HG02840 (cell line): ENCODE data around the gene ZNF630.
"Not testable (repeated sequence)": the region's sequence is repeated elsewhere in the genome, so short reads cannot be mapped to it uniquely, and the experiment has no call there.

Source experiments
- ATAC-seq: cut with Tn5 transposase; IDR thresholded peaks from one replicate; pipeline ENCODE4 v1.9.1; 2021; ENCODE audit warnings: mild to moderate bottlenecking, moderate library complexity, moderate number of reproducible peaks; ENCODE audit not compliant: unreplicated experiment, low FRiP score

Gene ZNF630

DNA sequence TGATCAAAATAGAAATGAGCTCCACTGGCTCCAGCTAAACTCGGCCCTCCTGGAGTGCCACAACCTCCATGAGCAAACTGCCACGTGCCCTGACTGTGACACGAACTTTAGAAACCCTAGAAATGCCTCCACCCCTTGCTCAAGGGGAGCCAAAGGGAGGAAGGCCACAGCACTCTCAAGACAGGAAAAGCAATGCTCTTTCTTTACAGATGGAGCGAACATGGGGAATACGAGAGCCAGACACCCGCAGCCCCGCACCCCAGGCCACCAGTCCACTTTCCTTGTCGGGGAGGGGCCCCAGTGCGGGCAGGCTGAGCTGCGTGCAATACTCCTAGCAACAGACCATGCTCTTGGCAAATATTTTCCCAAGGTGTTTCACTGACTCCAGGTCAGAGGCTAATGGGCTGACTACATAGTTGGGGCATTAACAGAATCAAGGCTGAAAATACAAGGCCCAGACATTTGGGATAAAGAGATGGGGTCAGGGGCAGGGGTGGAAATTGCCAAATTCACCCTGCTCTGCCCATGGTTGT lies 40.7 kb downstream of the ZNF630 start:
- ATAC-seq: not testable (repeated sequence)

DNA sequence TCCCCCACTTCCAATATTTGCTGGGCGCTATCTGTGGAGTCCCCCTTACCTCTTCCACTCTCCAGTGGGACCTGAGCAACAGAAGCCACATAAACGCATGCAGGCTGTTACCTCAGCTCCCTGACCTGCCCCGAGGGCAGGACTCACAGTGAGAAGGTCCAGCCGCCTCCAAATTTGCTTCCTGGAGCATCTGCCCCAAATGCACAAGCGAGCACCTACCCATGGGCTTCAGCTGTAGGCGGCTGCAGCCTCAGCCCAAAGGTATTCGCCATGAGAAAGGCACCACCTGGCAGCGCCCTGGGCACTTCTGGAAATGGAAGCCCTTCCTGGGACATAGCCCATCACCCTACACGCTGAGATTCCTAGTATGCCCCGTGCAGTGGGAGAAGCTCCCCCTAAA lies 41.2 kb downstream of the ZNF630 start:
- no peak for ATAC-seq

- ATAC-seq: no peak
Observed at GRCh38 chrX:48028091-48028490, 43.3 kb downstream of the ZNF630 start.

- not testable (repeated sequence) for ATAC-seq
Observed at GRCh38 chrX:48027545-48027944, 43.9 kb downstream of the ZNF630 start.

DNA sequence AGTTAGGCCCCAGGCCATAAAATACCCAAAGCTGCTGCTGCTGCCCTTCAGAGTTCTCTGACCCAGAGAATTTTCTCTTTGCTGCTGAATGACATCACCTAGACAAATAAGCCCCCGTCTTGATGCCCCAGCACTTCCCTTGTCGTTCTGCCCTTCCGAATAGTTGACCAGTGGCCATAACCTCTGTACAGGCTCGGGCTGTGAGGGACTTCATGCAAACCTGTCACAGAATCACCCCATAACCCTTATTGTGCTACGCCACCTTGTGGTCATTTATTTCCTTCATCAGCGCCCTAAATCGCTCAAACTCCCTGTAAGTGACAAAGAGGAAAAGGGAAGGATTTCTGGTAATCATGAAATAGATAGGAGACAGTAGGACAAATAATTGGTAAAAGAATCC lies 45.9 kb downstream of the ZNF630 start:
- no peak for ATAC-seq

DNA sequence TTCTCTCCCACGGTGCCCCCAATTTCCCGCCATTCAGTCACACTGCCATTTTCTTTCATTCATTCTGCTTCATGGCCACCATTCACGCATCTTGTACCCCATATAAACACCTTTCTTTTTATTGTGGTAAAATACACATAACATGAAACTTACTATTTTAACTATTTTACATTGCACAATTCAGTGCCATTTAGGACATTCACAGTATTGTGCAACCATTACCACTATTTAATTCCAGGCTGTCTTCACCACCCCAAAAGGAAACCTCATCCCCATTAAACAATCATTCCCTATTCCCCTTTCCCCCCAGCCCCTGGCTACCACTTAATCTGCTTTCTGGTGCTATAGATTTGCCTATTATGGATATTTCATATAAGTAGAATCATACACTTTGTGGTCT lies 48.7 kb downstream of the ZNF630 start:
- no peak for ATAC-seq

DNA sequence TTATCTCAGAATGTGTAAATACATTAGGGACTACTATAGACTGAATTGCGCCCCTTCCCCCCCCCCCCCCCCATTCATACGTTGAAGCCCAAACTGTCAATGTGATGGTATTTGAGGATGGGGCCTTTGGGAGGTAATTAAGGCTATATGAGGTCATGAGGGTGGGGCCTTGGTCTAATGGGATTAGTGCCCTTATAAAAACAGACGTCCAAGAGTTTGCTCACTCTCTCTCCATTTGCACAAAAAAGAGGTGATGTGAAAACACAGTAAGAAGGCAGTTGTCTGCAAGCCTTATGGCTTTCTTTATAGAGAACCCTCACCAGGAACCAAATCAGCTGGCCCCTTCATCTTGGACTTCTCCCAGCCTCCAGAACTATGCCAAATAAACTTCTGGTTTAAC lies 49.3 kb downstream of the ZNF630 start:
- no peak for ATAC-seq

GRCh38 chrX:48021026-48021900 lies 50.2 kb downstream of the ZNF630 start:
- no peak for ATAC-seq

- not testable (repeated sequence) for ATAC-seq
Observed at GRCh38 chrX:48020472-48020871, 51.0 kb downstream of the ZNF630 start.

GRCh38 chrX:48019892-48020291 lies 51.5 kb downstream of the ZNF630 start:
- not testable (repeated sequence) for ATAC-seq

- not testable (repeated sequence) for ATAC-seq
Observed at GRCh38 chrX:48016583-48017310, 54.7 kb downstream of the ZNF630 start.

- not testable (repeated sequence) for ATAC-seq
Observed at GRCh38 chrX:48009445-48009960, 61.9 kb downstream of the ZNF630 start.
